Measurements from ENCODE around the gene ETFBKMT.

- no peak for TF ChIP-seq POLR2A (IDR thresholded peaks at IDR 0.05; ENCODE audit: borderline replicate concordance, extremely low read depth, insufficient read depth, insufficient read length)
- TF ChIP-seq CTCF (IDR thresholded peaks at IDR 0.05 in 2 of 3, conservative IDR thresholded peaks at IDR 0.05 in 1 of 3; ENCODE audit: borderline replicate concordance in 1 of 3, insufficient read depth in 1 of 3, low read depth in 2 of 3, low read length in 2 of 3) = no peak
- no peak for TF ChIP-seq EZH2 (IDR thresholded peaks at IDR 0.05)
Observed at GRCh38 chr12:31626270-31626995, 33.1 kb upstream of the ETFBKMT start.

Data from HCT116 (cell line).